HPDE6-E6E7 (cell line): ENCODE results near the gene DLAT.
"Not testable (repeated sequence)": the region's sequence is repeated elsewhere in the genome, so short reads cannot be mapped to it uniquely, and the experiment has no call there.

Source experiments
- DNase-seq: peaks from one replicate; pipeline ENCODE4 v3.0.0; 2011; ENCODE audit warnings: missing footprints; ENCODE audit errors: extremely low spot score

Gene DLAT

GRCh38 chr11:112005422-112006094 is 19.6 kb upstream of the DLAT start:
- DNase-seq, result no peak

- DNase-seq, result not testable (repeated sequence)
These were observed 19.1 kb upstream of the DLAT start for GRCh38 chr11:112006095-112006441.

GRCh38 chr11:112011451-112011850 is 13.8 kb upstream of the DLAT start:
- not testable (repeated sequence) for DNase-seq

- DNase-seq, result no peak
These were observed 12.3 kb upstream of the DLAT start for GRCh38 chr11:112012874-112013273.

- DNase-seq, result no peak
These were observed 11.6 kb upstream of the DLAT start for GRCh38 chr11:112013497-112014164.

DNA sequence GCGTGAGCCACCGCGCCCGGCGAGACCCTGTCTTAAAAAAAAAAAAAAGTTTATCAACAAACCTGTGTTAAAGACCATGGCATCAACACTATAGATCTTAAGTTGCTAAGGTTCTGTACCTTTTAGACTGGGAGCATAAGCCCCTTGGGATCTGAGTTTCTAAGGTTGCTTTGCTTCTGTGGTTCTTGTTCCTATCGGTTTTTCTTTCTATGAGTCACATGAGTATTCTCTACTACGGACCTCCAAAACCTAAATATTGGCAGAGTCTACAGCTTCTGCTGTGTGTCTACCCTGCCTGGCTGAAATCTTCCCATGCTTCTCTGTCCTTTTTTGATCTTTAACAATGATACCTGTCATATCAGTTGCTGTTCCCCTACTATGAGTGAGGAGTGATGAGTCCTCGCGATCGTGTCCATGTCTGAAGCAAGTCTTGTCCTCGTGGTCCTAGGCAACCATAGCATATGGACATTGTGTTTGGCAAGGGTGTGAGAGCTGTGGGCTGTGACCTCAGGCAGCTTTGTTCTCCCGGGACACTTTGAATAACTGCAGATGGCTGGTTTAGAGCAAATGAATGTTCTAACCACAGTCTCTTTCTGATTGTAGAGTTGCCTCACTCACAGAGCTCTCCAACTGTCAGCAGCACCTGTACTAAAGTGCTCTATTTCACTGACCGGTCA is 9.0 kb upstream of the DLAT start:
- no peak for DNase-seq

DNA sequence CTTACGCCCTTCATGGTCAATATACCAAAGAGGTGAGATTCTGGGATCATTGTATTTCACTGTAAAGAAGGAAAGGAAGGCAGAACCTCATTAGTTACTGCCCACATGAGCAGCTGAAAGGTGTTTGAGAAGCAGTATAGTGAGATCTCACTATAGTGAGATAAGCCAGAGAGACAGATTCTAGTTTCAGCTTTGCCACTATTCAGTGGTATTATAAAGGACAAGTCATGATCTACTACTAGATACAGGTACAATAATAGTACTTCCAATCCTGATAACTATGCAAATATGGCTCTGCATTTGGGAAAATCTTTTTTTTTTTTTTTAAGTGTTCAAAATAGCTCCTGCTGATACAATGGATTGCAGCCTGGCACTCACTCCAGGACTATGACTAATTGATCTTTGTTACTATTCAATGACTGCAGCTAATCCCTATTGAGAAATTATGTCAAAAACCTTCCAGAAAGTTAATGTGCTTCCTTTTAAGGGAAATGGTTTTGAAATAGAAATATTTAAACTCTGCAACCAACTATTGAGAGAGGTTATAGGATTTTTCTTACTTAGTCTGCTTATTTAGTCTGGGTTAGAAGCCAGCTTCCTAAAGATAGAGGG is 8.3 kb upstream of the DLAT start:
- peak; percentile 35 for DNase-seq

- DNase-seq, result no peak
These were observed 7.7 kb upstream of the DLAT start for GRCh38 chr11:112017538-112017937.

DNA sequence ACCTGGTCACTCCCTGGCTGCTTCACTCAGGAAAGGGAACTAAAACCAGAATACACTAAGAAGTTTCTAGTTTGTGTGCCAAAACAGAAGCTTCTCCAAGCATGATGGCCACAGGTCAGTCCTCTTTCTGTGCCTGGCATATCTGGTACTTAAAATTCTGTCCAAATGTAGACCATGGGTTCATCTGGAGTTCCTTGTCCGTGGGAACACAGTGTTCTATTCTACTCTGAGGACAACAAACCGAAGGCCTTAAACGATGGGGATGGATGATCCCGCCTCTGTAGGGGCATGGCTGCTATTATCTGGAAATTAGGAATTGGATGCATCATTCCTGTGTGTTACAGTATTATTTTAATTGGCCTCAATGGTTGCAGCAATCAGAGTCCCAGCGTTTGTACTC is 6.1 kb upstream of the DLAT start:
- no peak for DNase-seq

DNA sequence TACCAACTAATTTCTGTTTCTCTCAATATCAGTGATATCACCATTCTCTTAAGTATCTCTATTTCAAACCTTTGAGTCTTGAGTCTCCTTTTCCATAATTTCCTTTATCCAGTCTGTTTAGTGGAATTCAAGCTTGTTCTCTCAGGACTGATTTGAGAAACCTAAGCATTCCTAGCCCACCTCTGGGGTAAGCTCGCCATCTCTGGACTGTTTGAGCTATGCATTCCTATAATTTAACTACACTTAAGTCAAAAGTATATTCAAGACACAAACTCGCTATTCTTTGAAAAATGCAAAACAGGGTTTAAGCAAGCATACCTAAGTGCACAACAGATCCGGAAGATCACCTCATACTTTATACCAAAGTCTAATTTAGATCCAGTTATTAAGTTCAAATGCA is 2.1 kb upstream of the DLAT start:
- no peak for DNase-seq

DNA sequence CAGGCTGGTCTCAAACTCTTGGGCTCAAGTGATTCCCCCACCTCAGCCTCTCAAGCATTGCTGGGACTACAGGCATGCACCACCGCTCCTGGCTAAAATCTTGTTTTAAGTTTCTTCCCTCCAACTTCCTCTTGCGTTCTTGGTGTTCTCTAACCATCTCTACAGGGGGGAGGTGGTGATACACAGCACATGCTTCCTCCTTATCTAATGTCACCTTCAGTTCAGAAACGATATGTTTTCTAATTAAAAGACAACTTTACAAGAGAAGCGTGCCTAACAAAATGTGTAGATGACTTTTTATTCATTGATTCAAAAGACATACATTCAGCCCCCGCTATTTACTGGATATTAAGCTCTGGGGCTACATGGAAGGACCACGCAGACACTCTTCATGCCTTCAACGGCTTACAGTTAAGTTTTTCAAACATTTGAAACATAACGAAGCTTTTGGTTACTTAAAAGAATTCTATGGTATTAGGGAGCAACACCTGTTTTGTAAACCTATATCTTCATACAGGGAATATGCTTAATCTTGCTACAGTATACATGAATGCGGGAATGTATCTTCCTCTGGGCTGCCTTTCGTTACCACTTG is 933 bp upstream of the DLAT start:
- DNase-seq, result no peak

GRCh38 chr11:112025707-112026106 is 499 bp downstream of the DLAT start:
- no peak for DNase-seq

DNA sequence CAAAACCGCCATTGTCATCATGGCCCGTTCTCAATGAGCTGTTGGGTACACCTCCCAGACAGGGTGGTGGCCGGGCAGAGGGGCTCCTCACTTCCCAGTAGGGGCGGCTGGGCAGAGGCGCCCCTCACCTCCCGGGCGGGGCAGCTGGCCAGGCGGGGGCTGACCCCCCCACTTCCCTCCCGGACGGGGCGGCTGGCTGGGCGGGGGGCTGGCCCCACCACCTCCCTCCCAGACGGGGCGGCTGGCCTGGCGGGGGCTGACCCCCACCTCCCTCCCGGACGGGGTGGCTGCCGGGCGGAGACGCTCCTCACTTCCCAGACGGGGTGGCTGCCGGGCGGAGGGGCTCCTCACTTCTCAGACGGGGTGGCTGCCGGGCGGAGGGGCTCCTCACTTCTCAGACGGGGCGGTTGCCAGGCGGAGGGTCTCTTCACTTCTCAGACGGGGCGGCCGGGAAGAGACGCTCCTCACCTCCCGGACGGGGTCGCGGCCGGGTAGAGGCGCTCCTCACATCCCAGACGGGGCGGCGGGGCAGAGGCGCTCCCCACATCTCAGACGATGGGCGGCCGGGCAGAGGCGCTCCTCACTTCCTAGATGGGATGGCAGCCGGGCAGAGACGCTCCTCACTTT is 1.7 kb downstream of the DLAT start:
- not testable (repeated sequence) for DNase-seq

GRCh38 chr11:112029460-112029859 is 4.3 kb downstream of the DLAT start:
- no peak for DNase-seq

- DNase-seq, result no peak
These were observed 8.7 kb downstream of the DLAT start for GRCh38 chr11:112033902-112034301.

GRCh38 chr11:112037527-112037926 is 12.3 kb downstream of the DLAT start:
- DNase-seq, result no peak

GRCh38 chr11:112042161-112042960 is 17.2 kb downstream of the DLAT start:
- no peak for DNase-seq

DNA sequence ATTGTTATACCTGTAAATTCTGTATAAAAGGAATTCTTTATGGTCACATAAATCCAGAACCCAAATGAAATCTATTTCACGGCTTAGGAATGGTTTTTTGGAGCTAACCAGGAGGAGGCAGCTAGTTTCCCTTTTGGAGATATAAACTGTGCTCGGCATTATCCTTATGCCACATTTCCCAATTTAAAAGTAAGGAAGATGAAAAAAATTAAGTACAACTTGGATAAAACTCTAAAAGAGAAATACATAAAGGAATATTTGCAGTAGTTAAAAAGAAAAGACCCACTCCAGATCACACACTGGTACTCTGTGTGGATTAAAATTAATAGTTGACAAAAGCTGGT is 17.7 kb downstream of the DLAT start:
- DNase-seq, result no peak

DNA sequence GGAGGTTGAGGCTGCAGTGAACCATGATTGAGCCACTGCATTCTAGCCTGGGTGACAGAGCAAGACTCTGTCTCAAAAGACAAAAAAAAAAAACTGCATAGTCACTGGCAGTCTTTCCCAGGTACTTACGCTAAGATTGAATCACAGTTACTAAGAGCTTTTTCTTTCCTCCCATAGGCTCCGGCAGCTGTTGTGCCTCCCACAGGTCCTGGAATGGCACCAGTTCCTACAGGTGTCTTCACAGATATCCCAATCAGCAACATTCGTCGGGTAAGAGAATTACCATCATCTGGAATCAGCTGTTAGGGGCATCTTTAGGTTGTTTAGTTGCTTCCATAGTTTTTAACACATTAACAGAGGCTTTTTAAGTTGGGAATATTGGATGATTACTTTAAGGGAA is 19.8 kb downstream of the DLAT start:
- DNase-seq, result no peak

- not testable (repeated sequence) for DNase-seq
These were observed 21.4 kb downstream of the DLAT start for GRCh38 chr11:112046647-112047046.

DNA sequence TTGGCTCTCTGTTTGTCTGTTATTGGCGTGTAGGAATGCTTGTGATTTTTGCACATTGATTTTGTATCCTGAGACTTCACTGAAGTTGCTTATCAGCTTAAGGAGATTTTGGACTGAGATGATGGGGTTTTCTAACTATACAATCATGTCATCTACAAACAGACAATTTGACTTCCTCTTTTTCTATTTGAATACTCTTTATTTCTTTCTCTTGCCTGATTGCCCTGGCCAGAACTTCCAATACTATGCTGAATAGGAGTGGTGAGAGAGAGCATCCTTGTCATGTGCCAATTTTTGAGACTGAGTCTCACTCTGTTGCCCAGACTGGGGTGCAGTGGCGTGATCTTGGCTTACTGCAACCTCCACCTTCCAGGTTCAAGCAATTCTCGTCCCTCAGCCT is 23.0 kb downstream of the DLAT start:
- DNase-seq, result not testable (repeated sequence)
